Neural progenitor cell (in vitro differentiated cells): ENCODE measurements around the gene LBX1.

Experiments
- EZH2 ChIP-seq: fragments of 200-600 bp; sonication (generic); IDR thresholded peaks from 2 replicates; pipeline ENCODE4 v1.6.1; 2017; ENCODE audit warnings: antibody characterized with exemption, mild to moderate bottlenecking, moderate library complexity
- TF ChIP-seq, protein P1 (sequence below): fragments of 200-600 bp; sonication (generic); IDR thresholded peaks from 2 replicates; pipeline ENCODE4 v1.5.1; 2017; ENCODE audit warnings: antibody characterized with exemption, mild to moderate bottlenecking

DNA sequence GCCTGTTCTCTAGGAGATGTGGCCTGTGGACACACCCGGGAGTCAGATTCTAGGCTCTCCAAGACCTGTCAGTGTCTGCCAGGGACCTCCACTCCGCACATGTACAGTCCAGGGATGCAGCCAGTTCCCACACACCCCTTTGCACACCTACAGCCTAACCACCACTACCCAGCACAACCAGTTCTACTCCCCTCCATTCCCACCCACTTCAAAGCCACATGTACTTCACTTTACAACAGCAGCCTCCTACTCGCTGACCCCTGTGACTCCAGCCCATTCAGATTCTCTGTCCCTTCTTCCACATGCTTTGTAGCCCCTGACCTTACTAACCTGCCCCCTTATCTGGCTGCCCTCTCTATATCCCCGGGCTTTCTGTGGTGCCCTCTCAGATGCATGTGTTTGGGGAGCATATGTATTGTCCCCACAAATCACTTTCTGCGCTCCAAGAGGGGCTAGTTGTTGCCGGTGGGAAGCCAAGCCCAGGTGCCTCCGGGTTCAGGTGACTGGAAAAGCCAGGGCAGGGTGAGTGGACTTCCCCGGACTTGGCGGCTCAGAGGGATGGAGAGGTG is 7.2 kb downstream of the LBX1 start:
- no peak for TF ChIP-seq EZH2
- TF ChIP-seq, protein P1, sequence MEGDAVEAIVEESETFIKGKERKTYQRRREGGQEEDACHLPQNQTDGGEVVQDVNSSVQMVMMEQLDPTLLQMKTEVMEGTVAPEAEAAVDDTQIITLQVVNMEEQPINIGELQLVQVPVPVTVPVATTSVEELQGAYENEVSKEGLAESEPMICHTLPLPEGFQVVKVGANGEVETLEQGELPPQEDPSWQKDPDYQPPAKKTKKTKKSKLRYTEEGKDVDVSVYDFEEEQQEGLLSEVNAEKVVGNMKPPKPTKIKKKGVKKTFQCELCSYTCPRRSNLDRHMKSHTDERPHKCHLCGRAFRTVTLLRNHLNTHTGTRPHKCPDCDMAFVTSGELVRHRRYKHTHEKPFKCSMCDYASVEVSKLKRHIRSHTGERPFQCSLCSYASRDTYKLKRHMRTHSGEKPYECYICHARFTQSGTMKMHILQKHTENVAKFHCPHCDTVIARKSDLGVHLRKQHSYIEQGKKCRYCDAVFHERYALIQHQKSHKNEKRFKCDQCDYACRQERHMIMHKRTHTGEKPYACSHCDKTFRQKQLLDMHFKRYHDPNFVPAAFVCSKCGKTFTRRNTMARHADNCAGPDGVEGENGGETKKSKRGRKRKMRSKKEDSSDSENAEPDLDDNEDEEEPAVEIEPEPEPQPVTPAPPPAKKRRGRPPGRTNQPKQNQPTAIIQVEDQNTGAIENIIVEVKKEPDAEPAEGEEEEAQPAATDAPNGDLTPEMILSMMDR: no peak
